K562 (cell line): ENCODE results near the gene NIN. TPM values are rescaled to one million over a fixed set of nuclear protein-coding genes. Genes with fewer than 3 reads are reported as not detected.

Experiments
- ATAC-seq: fragments of 200-7000 bp; cut with Tn5 transposase; 3 replicates; pipeline ENCODE4 v1.9.1; 2020; ENCODE audit warnings: moderate library complexity
- BruUV-seq: library from RNA; stranded (reverse); fragments of 400-500 nt; replicated peaks from 2 replicates; lab custom pipeline; 2021; lab: Mats Ljungman, UMichigan
- CTCF ChIA-PET: fragments of 300-600 bp; formaldehyde crosslinking; extraction: SDS; loops from one replicate; lab custom pipeline; 2021; ENCODE audit warnings: low intra/inter-chr PET ratio; lab: Yijun Ruan, JAX
- POLR2A ChIA-PET: fragments of 300-600, 350-650 bp; sonication (Branson Sonifier 250); formaldehyde crosslinking; extraction: SDS; loops from one replicate; lab custom pipeline; 2021; ENCODE audit warnings: antibody characterized with exemption, inconsistent platforms; lab: Yijun Ruan, JAX
- DNase-seq, 4 experiments: peaks; one replicate each; pipeline versions ENCODE4 v3.0.0 to v3.0.0-alpha.2; 2011 to 2018; ENCODE audit warnings: low spot score in 3 of 4, mixed read lengths in 3 of 4; ENCODE audit errors: extremely low read depth in 1 of 4
- FAIRE-seq: peaks from 2 replicates; lab custom pipeline; 2011; peaks lifted over from hg19 to GRCh38; lab: Jason Lieb, UNC
- H2AFZ ChIP-seq: 2 replicates; pipeline ENCODE4 v1.6.0; 2011; ENCODE audit warnings: low read depth, low read length, control low read depth, inconsistent platforms
- H3K27ac ChIP-seq: fragments of 200-600 bp; 3 replicates; pipeline ENCODE4 v1.8.0; 2011; ENCODE audit warnings: low read depth, mild to moderate bottlenecking, control low read depth, inconsistent platforms, low read length, moderate library complexity, mixed read lengths; ENCODE audit errors: extremely low read depth
- H3K27me3 ChIP-seq, 2 experiments: fragments of 300-600 bp in 1 of 2; 2 replicates in 1 of 2; 3 replicates in 1 of 2; pipeline versions ENCODE4 v1.6.0 to v1.8.0; 2011; ENCODE audit warnings: inconsistent platforms in 2 of 2, low read length in 2 of 2, mild to moderate bottlenecking in 1 of 2, mixed read lengths in 1 of 2, moderate library complexity in 1 of 2; ENCODE audit not compliant: control insufficient read depth in 2 of 2, insufficient read depth in 2 of 2
- H3K36me3 ChIP-seq: fragments of 300-600 bp; 3 replicates; pipeline ENCODE4 v1.8.0; 2011; ENCODE audit warnings: mild to moderate bottlenecking, low read length, inconsistent platforms; ENCODE audit not compliant: control insufficient read depth, insufficient read depth
- H3K4me1 ChIP-seq, 2 experiments: fragments of 200-600 bp in 1 of 2; replicated peaks in 1 of 2; 2 replicates in 1 of 2; 3 replicates in 1 of 2; pipeline versions ENCODE4 v1.5.1 to v1.8.0; 2011; ENCODE audit warnings: inconsistent platforms in 2 of 2, low read length in 2 of 2, mild to moderate bottlenecking in 1 of 2, mixed read lengths in 1 of 2, moderate library complexity in 1 of 2; ENCODE audit not compliant: control insufficient read depth in 2 of 2, insufficient read depth in 2 of 2
- H3K4me2 ChIP-seq: 2 replicates; pipeline ENCODE4 v1.6.1; 2011; ENCODE audit warnings: low read length, control low read depth, inconsistent platforms, mixed read lengths; ENCODE audit not compliant: insufficient read depth
- H3K4me3 ChIP-seq: fragments of 200-600 bp; sonication (generic), shearing (Covaris generic); 2 replicates; pipeline ENCODE4 v1.5.1; 2016; ENCODE audit warnings: control low read depth, inconsistent platforms
- H3K79me2 ChIP-seq: fragments of 200-600 bp; 3 replicates; pipeline ENCODE4 v1.8.0; 2011; ENCODE audit warnings: low read length, inconsistent platforms; ENCODE audit not compliant: control insufficient read depth, insufficient read depth
- H3K9ac ChIP-seq, 2 experiments: 2 replicates each; pipeline versions ENCODE4 v1.6.0 to v1.6.1; 2011; ENCODE audit warnings: low read depth in 2 of 2, low read length in 2 of 2, control low read depth in 1 of 2, inconsistent platforms in 1 of 2, mild to moderate bottlenecking in 1 of 2, mixed read lengths in 1 of 2; ENCODE audit not compliant: insufficient read depth in 1 of 2
- H3K9me1 ChIP-seq: one replicate; pipeline ENCODE4 v1.6.0; 2011; ENCODE audit warnings: inconsistent platforms, mild to moderate bottlenecking, low read length, moderate library complexity; ENCODE audit not compliant: control insufficient read depth, insufficient read depth
- H3K9me3 ChIP-seq: replicated peaks from 2 replicates; pipeline ENCODE4 v1.5.1; 2011; ENCODE audit warnings: low read depth, low read length, inconsistent platforms; ENCODE audit not compliant: control insufficient read depth, insufficient read depth
- H4K20me1 ChIP-seq: replicated peaks from 2 replicates; pipeline ENCODE4 v1.6.1; 2011; ENCODE audit warnings: low read length, inconsistent platforms, mixed read lengths; ENCODE audit not compliant: control insufficient read depth, insufficient read depth
- PRDM10 ChIP-seq: fragments of 450-650 bp; IDR thresholded peaks from 2 replicates; pipeline ENCODE4 v1.6.1; 2018; ENCODE audit not compliant: partially characterized antibody
- SP1 ChIP-seq: sonication (generic); formaldehyde crosslinking; IDR thresholded peaks from 2 replicates; pipeline ENCODE4 v1.8.1; 2022; ENCODE audit warnings: mild to moderate bottlenecking, missing genetic modification reagents
- ZNF23 ChIP-seq: fragments of 250-450 bp; sonication (Bioruptor Pico); IDR thresholded peaks from 2 replicates; pipeline ENCODE4 v1.4.0; 2020; ENCODE audit warnings: mild to moderate bottlenecking
- ZNF507 ChIP-seq: conservative IDR thresholded peaks from 2 replicates; pipeline ENCODE4 v1.6.1; 2017; ENCODE audit warnings: missing genetic modification characterization, missing compliant biosample characterization
- WGBS: fragments of 100-300 bp; shearing (Covaris generic); methylation state at CpG from one replicate; pipeline ENCODE4 v1.1.6; 2016; ENCODE audit warnings: low coverage, mixed read lengths; ENCODE audit not compliant: insufficient coverage; ENCODE audit errors: missing lambda C conversion rate; 5-methylcytosine and 5-hydroxymethylcytosine counted together
- in situ Hi-C: fragments of 300-500 bp; cut with MboI; formaldehyde crosslinking; loops from 4 replicates; pipeline ENCODE4 v1.15.0; 2018; ENCODE audit warnings: inconsistent platforms, mixed read lengths
- intact Hi-C: fragments of 100-400 bp; cut with micrococcal nuclease; formaldehyde crosslinking; loops from 2 replicates; pipeline ENCODE4 v1.14.2; 2022
- polyA plus RNA-seq, 8 experiments: library from polyadenylated mRNA; depleted of rRNA in 4 of 8; stranded (reverse) in 5 of 8; unstranded in 3 of 8; fragments of >200 nt; fragmentation: Nextera tagmentation in 2 of 8; fragmentation: Illumina TruSeq in 1 of 8; extraction: Ambion mirVana in 2 of 8; extraction: Trizol in 1 of 8; gene quantifications; 2 replicates each; pipeline versions ENCODE4 v1.2.1 to v1.2.3, GENCODE V29; 2011 to 2014; ENCODE audit warnings: inconsistent platforms in 1 of 8, missing spikeins in 1 of 8
- total RNA-seq, 7 experiments: library from RNA; depleted of rRNA in 6 of 7; stranded (reverse); fragments of >200 nt in 6 of 7; fragmentation: Illumina TruSeq in 2 of 7; extraction: Trizol in 2 of 7; gene quantifications; 2 replicates each; pipeline versions ENCODE4 v1.2.1 to v1.2.3, GENCODE V29; 2011 to 2021; ENCODE audit warnings: low replicate concordance in 1 of 7

Gene NIN
- total and polyA plus RNA-seq, 9 of the 15 experiments (the other 6 are each of a cell fraction or from before 2014, with no cell fraction given), result 0.84 to 8.4 (median 5.0) TPM

DNA sequence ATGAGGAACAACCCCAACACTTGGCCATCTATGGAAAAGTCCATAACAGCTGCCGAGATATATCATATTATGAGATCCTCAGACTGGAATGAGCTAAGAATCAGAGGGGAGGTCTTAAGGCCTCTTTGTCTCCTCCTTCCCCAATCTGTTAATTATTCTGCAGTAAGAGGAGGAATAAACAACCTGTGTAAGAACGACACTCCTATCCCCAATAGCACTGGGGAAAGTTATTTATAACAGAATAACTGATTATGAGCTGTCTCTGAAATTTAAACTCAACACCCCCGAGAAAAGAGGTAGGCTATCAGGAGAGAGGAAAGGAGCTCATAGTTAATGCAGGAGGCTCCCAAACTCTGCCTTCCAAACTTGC is 68.0 kb downstream of the NIN start:
- H4K20me1 ChIP-seq, result no peaks in the 10 kb centered on the region
- no peak for ATAC-seq
- no peak for TF ChIP-seq ZNF23
- no peak for TF ChIP-seq SP1 (CRISPR knock-in tag)
- TF ChIP-seq PRDM10, result peak; percentile 63
- no peak for TF ChIP-seq ZNF507
- TF ChIP-seq, all 486 proteins: peak for 1
- CTCF ChIA-PET, result no interaction called here
- no peak overlapping the region for H3K4me3 ChIP-seq
- FAIRE-seq, result no peak
- DNase-seq, result no peak
- BruUV-seq, result no TSS peak
- no peaks in the 10 kb centered on the region for H3K79me2 ChIP-seq
- in situ Hi-C loops (no loop called here), intact Hi-C loops (no loop called here)
- no peak overlapping the region for H2AFZ ChIP-seq
- no peaks in the 10 kb centered on the region for H3K36me3 ChIP-seq
- no peak overlapping the region for H3K4me2 ChIP-seq
- no peak overlapping the region for H3K9ac ChIP-seq
- 29% methylated on average over 3 of the region's 3 CpGs for WGBS
- no peak overlapping the region; the same call in 2 of the 3 replicates for H3K27ac ChIP-seq
- H3K9me1 ChIP-seq, result no peaks in the 10 kb centered on the region
- H3K27me3 ChIP-seq, result no peaks in the 10 kb centered on the region
- H3K9me3 ChIP-seq, result no peaks in the 10 kb centered on the region
- POLR2A ChIA-PET, result interaction anchor here (0.9 kb wide), 2 partner anchors 14 to 442 kb away, joined by 3 to 6 read pairs; no protein-coding TSS in a partner anchor
- no peaks in the 10 kb centered on the region for H3K4me1 ChIP-seq
